PFSK-1 (cell line): ENCODE data around the gene MOXD1.

ENCODE experiments used
- FOXP2 ChIP-seq: optimal IDR thresholded peaks from 2 replicates; pipeline ENCODE3; 2011; ENCODE audit warnings: borderline replicate concordance, control low read depth, inconsistent platforms; ENCODE audit not compliant: insufficient read depth; ENCODE audit errors: extremely low read length, extremely low read depth
- POLR2AphosphoS5 ChIP-seq: IDR thresholded peaks from 2 replicates; pipeline ENCODE4 v1.6.1; 2012; ENCODE audit warnings: low read depth, mild to moderate bottlenecking, control low read depth, low read length, moderate library complexity
- REST ChIP-seq, 2 experiments: IDR thresholded peaks; 2 replicates each; pipeline versions ENCODE4 v1.6.1 to v1.8.0; 2011 to 2012; ENCODE audit warnings: low read depth in 2 of 2, low read length in 2 of 2, control low read depth in 1 of 2, inconsistent platforms in 1 of 2, mild to moderate bottlenecking in 1 of 2, moderate library complexity in 1 of 2; ENCODE audit not compliant: insufficient read depth in 1 of 2
- SIN3A ChIP-seq: IDR thresholded peaks from 2 replicates; pipeline ENCODE4 v1.6.1; 2012; ENCODE audit warnings: mild to moderate bottlenecking, low read length, moderate library complexity, borderline replicate concordance; ENCODE audit not compliant: insufficient read depth
- TAF1 ChIP-seq: IDR thresholded peaks from 2 replicates; pipeline ENCODE4 v1.6.1; 2012; ENCODE audit warnings: low read length, control low read depth, borderline replicate concordance; ENCODE audit not compliant: insufficient read depth

MOXD1 gene

GRCh38 chr6:132365281-132365907 is 35.9 kb downstream of the MOXD1 start:
- TF ChIP-seq REST (IDR thresholded peaks at IDR 0.05; ENCODE audit: insufficient read depth in 1 of 2, low read depth in 2 of 2, low read length in 2 of 2) (no peak), SIN3A (no peak), FOXP2 (no peak), POLR2AphosphoS5 (no peak), TAF1 (no peak)

GRCh38 chr6:132364306-132365074 is 36.8 kb downstream of the MOXD1 start:
- no peak for TF ChIP-seq POLR2AphosphoS5
- TF ChIP-seq SIN3A = no peak
- no peak for TF ChIP-seq TAF1
- no peak for TF ChIP-seq REST (IDR thresholded peaks at IDR 0.05; ENCODE audit: insufficient read depth in 1 of 2, low read depth in 2 of 2, low read length in 2 of 2)
- TF ChIP-seq FOXP2 = no peak

GRCh38 chr6:132362442-132363185 is 38.7 kb downstream of the MOXD1 start:
- TF ChIP-seq POLR2AphosphoS5 (no peak), REST (IDR thresholded peaks at IDR 0.05; ENCODE audit: insufficient read depth in 1 of 2, low read depth in 2 of 2, low read length in 2 of 2) (no peak), SIN3A (no peak), TAF1 (no peak), FOXP2 (no peak)

- TF ChIP-seq POLR2AphosphoS5 = no peak
- no peak for TF ChIP-seq TAF1
- TF ChIP-seq FOXP2 = no peak
- no peak for TF ChIP-seq REST (IDR thresholded peaks at IDR 0.05; ENCODE audit: insufficient read depth in 1 of 2, low read depth in 2 of 2, low read length in 2 of 2)
- no peak for TF ChIP-seq SIN3A
These were observed 40.2 kb downstream of the MOXD1 start for GRCh38 chr6:132361101-132361500.
